Stomach smooth muscle (tissue), 2 donors: Measurements from ENCODE around the gene FSTL3.
"Not testable (repeated sequence)": the region's sequence is repeated elsewhere in the genome, so short reads cannot be mapped to it uniquely, and the experiment has no call there.

Experiments used
- H3K27ac ChIP-seq: one replicate; pipeline ENCODE4 v1.7.0; 2013; ENCODE audit warnings: mild to moderate bottlenecking, low read length, inconsistent platforms
- H3K27me3 ChIP-seq, 2 donors: one replicate each; pipeline ENCODE4 v1.7.0; 2013; ENCODE audit warnings: low read length in 2 of 2; ENCODE audit not compliant: insufficient read depth in 2 of 2, control insufficient read depth in 1 of 2
- H3K36me3 ChIP-seq, 2 donors: one replicate each; pipeline ENCODE4 v1.7.0; 2013; ENCODE audit warnings: low read length in 2 of 2; ENCODE audit not compliant: control insufficient read depth in 2 of 2, insufficient read depth in 2 of 2
- H3K4me1 ChIP-seq: one replicate; pipeline ENCODE4 v1.7.0; 2013; ENCODE audit warnings: low read length; ENCODE audit not compliant: control insufficient read depth, insufficient read depth
- H3K4me3 ChIP-seq, 2 donors: one replicate each; pipeline ENCODE4 v1.7.0; 2013; ENCODE audit warnings: low read length in 2 of 2
- H3K9ac ChIP-seq, 2 donors: one replicate each; pipeline ENCODE4 v1.7.0; 2013; ENCODE audit warnings: low read length in 2 of 2, mild to moderate bottlenecking in 1 of 2
- H3K9me3 ChIP-seq, 2 donors: one replicate each; pipeline ENCODE4 v1.7.0; 2013; ENCODE audit warnings: low read length in 2 of 2; ENCODE audit not compliant: control insufficient read depth in 2 of 2
- donor health status: healthy.
- donor health status: Pancreatic carcinoma.

Gene FSTL3

GRCh38 chr19:676339-677105, at the start of gene FSTL3:
Gene FSTL3, plus strand, starts transcription at chr19:676392. Its CDS starts 32 bp downstream, at chr19:676424.
- peak within 1 kb of the TSS; percentile 83 to 94 for H3K9ac ChIP-seq
- H3K36me3 ChIP-seq, result peaks cover 0 to 2% of the 10 kb centered on the region in 2 donors
- peaks cover 0 to 2% of the 10 kb centered on the region in 2 donors for H3K27me3 ChIP-seq
- H3K4me1 ChIP-seq, result peaks cover 30% of the 10 kb centered on the region
- peak within 1 kb of the TSS; percentile 83 to 98 for H3K4me3 ChIP-seq
- H3K27ac ChIP-seq, result peak within 1 kb of the TSS; percentile 77
- H3K9me3 ChIP-seq, result no peaks in the 10 kb centered on the region

- peaks cover 13 to 16% of the 10 kb centered on the region in 2 donors for H3K36me3 ChIP-seq
- not testable (repeated sequence) for H3K27ac ChIP-seq, H3K27me3 ChIP-seq, H3K4me1 ChIP-seq, H3K9me3 ChIP-seq, H3K9ac ChIP-seq, H3K4me3 ChIP-seq
These were observed 49.6 kb upstream of the FSTL3 start for GRCh38 chr19:626566-626965.

DNA sequence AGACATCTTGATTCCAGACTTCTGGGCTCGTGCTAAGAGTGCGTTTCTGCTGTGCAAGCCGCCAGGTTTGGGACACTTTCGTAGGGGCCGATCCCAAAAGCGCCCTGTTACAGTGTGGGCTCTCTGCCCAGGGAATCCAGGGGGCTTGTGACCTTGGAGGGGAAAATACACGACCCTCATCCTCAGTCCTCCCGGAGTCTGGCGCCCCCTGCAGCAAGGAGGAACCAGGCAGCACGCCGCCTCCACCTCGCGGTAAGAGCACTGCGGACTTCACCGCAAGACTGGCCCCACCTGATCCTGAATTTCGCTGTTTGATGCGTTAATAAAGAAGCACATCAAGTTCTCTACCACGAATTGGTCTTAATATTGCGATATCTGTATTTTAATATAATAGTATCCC, 48.0 kb upstream of the FSTL3 start:
- no peak overlapping the region for H3K27ac ChIP-seq
- H3K36me3 ChIP-seq, result peaks cover 8 to 16% of the 10 kb centered on the region in 2 donors
- no peak overlapping the region for H3K4me3 ChIP-seq
- H3K4me1 ChIP-seq, result peaks cover 14% of the 10 kb centered on the region
- no peaks in the 10 kb centered on the region for H3K27me3 ChIP-seq
- no peak overlapping the region for H3K9ac ChIP-seq
- H3K9me3 ChIP-seq, result no peaks in the 10 kb centered on the region

DNA sequence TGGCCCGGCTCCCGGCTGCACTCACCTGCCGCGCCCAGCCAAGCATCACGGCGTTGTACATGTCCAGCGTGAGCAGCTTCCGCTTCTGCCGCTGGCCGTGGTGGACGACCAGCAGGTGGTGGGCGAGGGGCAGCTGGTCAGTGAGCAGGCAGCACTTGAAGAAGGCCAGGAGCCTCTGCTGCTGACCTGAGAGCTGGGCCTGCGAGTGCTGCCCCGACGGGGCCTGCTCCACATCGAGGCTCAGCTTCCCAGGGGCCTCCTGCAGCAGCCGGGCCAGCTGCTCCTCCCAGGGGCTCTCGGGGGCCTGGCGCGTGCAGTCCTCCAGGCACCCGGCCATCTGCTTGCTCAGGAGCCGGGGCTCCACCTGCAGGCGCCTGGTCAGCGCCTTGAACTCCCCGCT, 46.7 kb upstream of the FSTL3 start:
- Histone ChIP-seq H3K36me3 (peaks cover 5 to 16% of the 10 kb centered on the region in 2 donors), H3K4me1 (peaks cover 25% of the 10 kb centered on the region)

DNA sequence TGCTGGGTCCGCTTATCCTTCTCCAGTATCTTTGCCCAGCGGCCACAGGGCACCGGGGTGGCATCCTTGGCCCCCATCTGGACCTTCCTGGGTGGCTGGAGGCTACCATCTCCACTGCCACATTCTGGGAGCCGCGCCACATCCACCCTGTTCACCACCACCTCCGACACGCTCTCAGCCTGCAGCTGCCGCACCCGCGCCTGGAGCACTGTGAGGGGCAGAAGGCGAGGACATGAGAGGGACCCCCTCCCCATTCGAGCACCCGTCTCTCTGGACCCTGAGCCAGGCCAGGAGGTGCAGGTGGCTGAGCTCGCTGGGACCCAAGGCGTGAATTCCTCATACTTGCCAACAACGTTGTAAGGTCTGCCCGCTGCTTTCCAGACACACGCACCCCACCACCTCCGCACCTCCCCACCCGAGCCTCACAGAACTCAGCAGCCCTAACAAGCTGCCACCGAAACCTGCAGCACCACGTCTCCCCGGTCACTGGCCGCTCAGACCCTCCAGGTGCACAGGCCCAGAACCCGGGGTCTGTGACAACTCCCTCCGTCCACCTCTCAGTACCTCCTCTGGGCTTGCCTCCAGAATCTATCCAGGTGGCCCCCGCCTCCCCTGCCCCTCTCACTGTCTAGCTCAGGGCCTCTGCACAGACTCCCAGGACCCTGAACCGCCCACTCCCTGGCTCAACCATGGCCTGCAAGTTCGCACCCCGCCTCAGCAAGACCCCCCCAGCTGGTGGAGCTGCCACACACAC, 46.1 kb upstream of the FSTL3 start:
- no peaks in the 10 kb centered on the region for H3K27me3 ChIP-seq
- H3K36me3 ChIP-seq, result peaks cover 4 to 13% of the 10 kb centered on the region in 2 donors
- no peaks in the 10 kb centered on the region for H3K9me3 ChIP-seq
- H3K4me1 ChIP-seq, result peaks cover 26% of the 10 kb centered on the region
- no peak overlapping the region for H3K4me3 ChIP-seq
- H3K9ac ChIP-seq, result no peak overlapping the region
- no peak overlapping the region for H3K27ac ChIP-seq

More for the DNA sequence above, 46.7 kb upstream of the FSTL3 start:
- H3K9me3 ChIP-seq, H3K9ac ChIP-seq, H3K4me3 ChIP-seq, H3K27ac ChIP-seq, H3K27me3 ChIP-seq: not testable (repeated sequence)

- H3K9ac ChIP-seq, result peak overlapping the region; percentile 80 to 82
- no peaks in the 10 kb centered on the region for H3K27me3 ChIP-seq
- peak overlapping the region; percentile 78 to 97 for H3K4me3 ChIP-seq
- H3K4me1 ChIP-seq, result peaks cover 26% of the 10 kb centered on the region
- H3K27ac ChIP-seq, result no peak overlapping the region
- H3K36me3 ChIP-seq, result peaks cover 2 to 8% of the 10 kb centered on the region in 2 donors
- H3K9me3 ChIP-seq, result no peaks in the 10 kb centered on the region
These were observed 43.6 kb upstream of the FSTL3 start for GRCh38 chr19:632579-633067.

DNA sequence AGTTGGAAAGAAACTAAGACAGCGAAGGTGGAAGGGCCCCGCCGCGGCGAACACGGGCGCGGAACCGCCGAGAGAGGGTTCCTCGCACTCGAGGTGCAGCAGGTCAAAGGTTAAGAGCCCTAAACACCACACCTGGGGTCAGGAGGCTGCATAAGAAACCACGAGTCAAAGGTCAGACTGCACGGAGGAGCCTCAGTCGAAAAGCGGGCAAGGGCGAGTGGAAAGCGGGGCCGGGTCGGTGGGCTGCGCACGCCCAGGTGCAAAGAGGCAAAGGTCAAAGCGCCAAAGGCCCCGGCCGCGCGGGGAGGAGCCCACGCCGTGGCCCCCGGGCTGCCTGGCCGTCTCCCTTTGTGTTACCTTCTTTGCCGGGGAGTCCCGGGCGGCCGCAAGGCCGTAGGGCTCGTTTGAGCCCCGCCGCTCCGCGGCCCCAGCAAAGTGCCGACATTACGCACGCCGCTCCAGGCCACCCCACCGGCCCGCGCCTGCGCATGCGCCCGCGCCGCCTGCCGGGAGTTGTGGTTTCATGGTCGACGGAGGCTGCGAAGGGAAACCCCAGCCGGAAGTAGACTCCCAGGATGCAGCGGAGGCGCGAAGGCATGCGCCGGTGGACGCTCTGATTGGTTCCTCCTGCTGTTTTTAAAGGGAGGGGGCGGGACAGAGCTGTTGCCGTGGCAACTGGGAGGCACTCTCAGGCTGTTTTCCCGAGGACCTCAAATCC, 43.0 kb upstream of the FSTL3 start, which contains the start of gene POLRMT:
Gene POLRMT, minus strand, starts transcription at position 470 of the 718 bp plus-strand sequence. Its CDS starts 25 bp downstream, at position 445.
- H3K36me3 ChIP-seq, result peaks cover 2 to 6% of the 10 kb centered on the region in 2 donors
- H3K4me1 ChIP-seq, result peaks cover 26% of the 10 kb centered on the region
- H3K9me3 ChIP-seq, result no peaks in the 10 kb centered on the region
- H3K27me3 ChIP-seq, result no peaks in the 10 kb centered on the region
- H3K27ac ChIP-seq, result peak within 1 kb of the TSS; percentile 31
- H3K9ac ChIP-seq, result peak within 1 kb of the TSS; percentile 80 to 82
- peak within 1 kb of the TSS; percentile 78 to 97 for H3K4me3 ChIP-seq

GRCh38 chr19:633786-634639, 42.2 kb upstream of the FSTL3 start:
- H3K27me3 ChIP-seq, result no peaks in the 10 kb centered on the region
- peaks cover 31% of the 10 kb centered on the region for H3K4me1 ChIP-seq
- H3K36me3 ChIP-seq, result peaks cover under 1 to 1% of the 10 kb centered on the region in 2 donors
- H3K9ac ChIP-seq, result peak overlapping the region; percentile 55 to 68
- no peak overlapping the region for H3K27ac ChIP-seq
- peak overlapping the region; percentile 77 to 97 for H3K4me3 ChIP-seq
- no peaks in the 10 kb centered on the region for H3K9me3 ChIP-seq

DNA sequence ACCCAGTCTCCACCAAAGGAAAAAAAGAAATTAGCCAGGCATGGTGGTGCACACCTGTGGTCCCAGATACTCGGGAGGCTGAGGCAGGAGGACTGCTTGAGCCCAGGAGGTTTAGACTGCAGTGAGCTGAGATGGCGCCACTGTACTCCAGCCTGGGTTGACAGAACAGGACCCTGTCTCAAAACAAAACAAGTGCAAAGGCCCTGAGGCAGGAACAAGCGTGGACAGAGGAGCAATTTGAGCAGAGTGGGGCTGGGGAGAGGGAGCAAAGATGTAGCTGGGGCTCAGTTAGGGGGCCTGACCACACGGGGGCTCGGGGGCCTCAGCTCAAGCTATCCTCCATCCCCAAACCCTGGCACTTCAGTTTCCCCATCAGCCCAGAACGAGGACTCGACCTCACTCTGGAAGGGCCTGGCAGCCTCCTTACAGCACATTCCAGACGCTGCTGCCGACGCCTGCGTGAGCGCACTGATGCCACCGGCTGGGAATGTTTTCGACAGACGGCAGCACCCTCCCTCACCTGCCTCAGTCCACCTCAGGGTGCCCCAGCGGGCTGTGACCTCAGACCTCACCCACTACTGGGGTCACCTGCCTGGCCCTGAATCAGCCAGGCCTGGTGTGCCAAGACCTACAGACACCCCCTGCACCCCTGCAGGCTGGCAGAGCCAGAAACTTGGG, 41.1 kb upstream of the FSTL3 start:
- no peaks in the 10 kb centered on the region for H3K36me3 ChIP-seq
- H3K9ac ChIP-seq, result no peak overlapping the region
- no peak overlapping the region for H3K4me3 ChIP-seq
- peaks cover 36% of the 10 kb centered on the region for H3K4me1 ChIP-seq
- no peak overlapping the region for H3K27ac ChIP-seq
- no peaks in the 10 kb centered on the region for H3K9me3 ChIP-seq
- no peaks in the 10 kb centered on the region for H3K27me3 ChIP-seq
